HEK293 (cell line): ENCODE results near the gene ABLIM3.

Source experiments
- CTCF ChIA-PET: fragments of 350-600 bp; formaldehyde crosslinking; extraction: SDS; loops from one replicate; lab custom pipeline; 2021; ENCODE audit warnings: antibody characterized with exemption; lab: Yijun Ruan, JAX
- POLR2A ChIA-PET: fragments of 300-600 bp; formaldehyde crosslinking; extraction: SDS; loops from one replicate; lab custom pipeline; 2020; ENCODE audit warnings: antibody characterized with exemption, inconsistent platforms; lab: Yijun Ruan, JAX
- H3K27ac ChIP-seq: fragments of 200-500 bp; sonication (Bioruptor generic); 2 replicates; pipeline ENCODE4 v1.5.1; 2014; ENCODE audit warnings: low read depth, low read length, control low read depth, inconsistent platforms; ENCODE audit errors: extremely low read depth
- H3K36me3 ChIP-seq, 2 experiments: fragments of 200-500 bp in 1 of 2; sonication (Bioruptor generic) in 1 of 2; 1 replicate in 1 of 2; 2 replicates in 1 of 2; pipeline ENCODE4 v1.5.1; 2014 to 2017; ENCODE audit warnings: inconsistent platforms in 2 of 2, low read length in 2 of 2; ENCODE audit not compliant: control insufficient read depth in 2 of 2, insufficient read depth in 1 of 2
- H3K4me1 ChIP-seq: fragments of 200-500 bp; sonication (Bioruptor generic); 2 replicates; pipeline ENCODE4 v1.5.1; 2014; ENCODE audit warnings: mild to moderate bottlenecking, low read length, inconsistent platforms; ENCODE audit not compliant: control insufficient read depth, insufficient read depth
- H3K4me3 ChIP-seq: 2 replicates; pipeline ENCODE4 v1.5.1; 2011; ENCODE audit warnings: low read depth, mild to moderate bottlenecking, control low read depth, low read length, moderate library complexity
- H3K9me3 ChIP-seq: fragments of 200-500 bp; sonication (Bioruptor generic); 2 replicates; pipeline ENCODE4 v1.5.1; 2014; ENCODE audit warnings: low read depth, low read length, inconsistent platforms; ENCODE audit not compliant: control insufficient read depth, insufficient read depth
- BCL11A ChIP-seq: fragments of 450-650 bp; formaldehyde crosslinking; IDR thresholded peaks from 2 replicates; pipeline ENCODE4 v1.5.1; 2016; ENCODE audit warnings: low read depth, missing biosample characterization, missing genetic modification characterization
- KLF1 ChIP-seq: fragments of 450-650 bp; formaldehyde crosslinking; IDR thresholded peaks from 2 replicates; pipeline ENCODE4 v1.5.1; 2016; ENCODE audit warnings: missing biosample characterization, missing genetic modification characterization
- ZBTB21 ChIP-seq: fragments of 450-650 bp; formaldehyde crosslinking; IDR thresholded peaks from 2 replicates; pipeline ENCODE4 v1.5.1; 2017; ENCODE audit warnings: missing biosample characterization, missing genetic modification characterization
- ZBTB48 ChIP-seq: fragments of 450-650 bp; formaldehyde crosslinking; IDR thresholded peaks from 2 replicates; pipeline ENCODE4 v1.5.1; 2016; ENCODE audit warnings: missing biosample characterization, missing genetic modification characterization
- ZNF184 ChIP-seq: fragments of 450-650 bp; IDR thresholded peaks from 2 replicates; pipeline ENCODE4 v1.5.1; 2018; ENCODE audit warnings: missing biosample characterization, mild to moderate bottlenecking, missing genetic modification characterization
- ZNF292 ChIP-seq: fragments of 450-650 bp; formaldehyde crosslinking; IDR thresholded peaks from 2 replicates; pipeline ENCODE4 v1.5.1; 2016; ENCODE audit warnings: low read depth, missing biosample characterization, missing genetic modification characterization, borderline replicate concordance
- ZNF311 ChIP-seq: fragments of 450-650 bp; formaldehyde crosslinking; IDR thresholded peaks from 2 replicates; pipeline ENCODE4 v1.5.1; 2017; ENCODE audit warnings: missing biosample characterization, missing genetic modification characterization, borderline replicate concordance
- ZNF324 ChIP-seq: fragments of 450-650 bp; formaldehyde crosslinking; IDR thresholded peaks from 2 replicates; pipeline ENCODE4 v1.5.1; 2016; ENCODE audit warnings: missing biosample characterization, missing genetic modification characterization
- ZNF629 ChIP-seq: fragments of 450-650 bp; formaldehyde crosslinking; IDR thresholded peaks from 2 replicates; pipeline ENCODE4 v1.5.1; 2017; ENCODE audit warnings: missing biosample characterization, missing genetic modification characterization
- ZSCAN30 ChIP-seq: fragments of 450-650 bp; IDR thresholded peaks from 2 replicates; pipeline ENCODE4 v1.5.1; 2018; ENCODE audit warnings: missing biosample characterization, mild to moderate bottlenecking, missing genetic modification characterization, moderate library complexity
- TF ChIP-seq, protein P1 (sequence below): fragments of 450-650 bp; formaldehyde crosslinking; IDR thresholded peaks from 2 replicates; pipeline ENCODE4 v1.5.1; 2016; ENCODE audit warnings: missing biosample characterization, missing genetic modification characterization
- TF ChIP-seq, protein P2 (sequence below): fragments of 450-650 bp; formaldehyde crosslinking; IDR thresholded peaks from 2 replicates; pipeline ENCODE4 v1.5.1; 2017; ENCODE audit warnings: missing biosample characterization, missing genetic modification characterization
- TF ChIP-seq, protein P3 (sequence below): fragments of 450-650 bp; formaldehyde crosslinking; IDR thresholded peaks from 2 replicates; pipeline ENCODE4 v1.5.1; 2017; ENCODE audit warnings: missing biosample characterization, mild to moderate bottlenecking, missing genetic modification characterization, moderate library complexity
- TF ChIP-seq, protein P4 (sequence below): fragments of 450-650 bp; formaldehyde crosslinking; IDR thresholded peaks from 2 replicates; pipeline ENCODE4 v1.5.1; 2016; ENCODE audit warnings: missing biosample characterization, missing genetic modification characterization, low read depth

Gene ABLIM3

DNA sequence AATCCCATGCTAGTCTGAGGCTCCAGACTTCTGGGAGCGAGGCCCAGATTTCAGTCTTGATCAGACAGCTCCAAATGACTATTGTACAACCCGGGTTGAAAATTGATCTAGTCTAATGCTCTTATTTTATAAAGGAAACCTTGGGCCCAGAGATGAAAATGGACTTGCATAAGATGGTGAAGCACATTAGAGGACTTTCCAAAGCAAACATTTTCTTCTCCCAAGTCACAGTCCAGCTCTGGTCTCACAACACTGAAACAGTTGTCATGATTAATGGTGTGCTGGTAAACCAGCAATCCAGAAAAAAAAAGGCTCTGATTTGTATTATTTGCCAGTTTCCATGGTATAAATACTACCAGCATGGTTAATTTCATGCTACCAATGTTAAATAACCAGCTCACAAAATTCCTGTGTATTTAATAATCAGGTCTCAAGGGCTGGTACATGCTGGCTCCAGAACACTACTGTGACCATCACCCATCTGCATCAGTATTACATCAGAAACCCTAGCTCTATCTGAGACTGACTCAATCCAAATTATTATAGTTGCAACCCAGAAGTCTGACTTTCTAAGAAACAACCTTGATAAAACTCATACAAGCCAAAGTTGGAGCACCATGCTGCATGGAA lies 32.5 kb upstream of the ABLIM3 start (continued):
- TF ChIP-seq, protein P1, sequence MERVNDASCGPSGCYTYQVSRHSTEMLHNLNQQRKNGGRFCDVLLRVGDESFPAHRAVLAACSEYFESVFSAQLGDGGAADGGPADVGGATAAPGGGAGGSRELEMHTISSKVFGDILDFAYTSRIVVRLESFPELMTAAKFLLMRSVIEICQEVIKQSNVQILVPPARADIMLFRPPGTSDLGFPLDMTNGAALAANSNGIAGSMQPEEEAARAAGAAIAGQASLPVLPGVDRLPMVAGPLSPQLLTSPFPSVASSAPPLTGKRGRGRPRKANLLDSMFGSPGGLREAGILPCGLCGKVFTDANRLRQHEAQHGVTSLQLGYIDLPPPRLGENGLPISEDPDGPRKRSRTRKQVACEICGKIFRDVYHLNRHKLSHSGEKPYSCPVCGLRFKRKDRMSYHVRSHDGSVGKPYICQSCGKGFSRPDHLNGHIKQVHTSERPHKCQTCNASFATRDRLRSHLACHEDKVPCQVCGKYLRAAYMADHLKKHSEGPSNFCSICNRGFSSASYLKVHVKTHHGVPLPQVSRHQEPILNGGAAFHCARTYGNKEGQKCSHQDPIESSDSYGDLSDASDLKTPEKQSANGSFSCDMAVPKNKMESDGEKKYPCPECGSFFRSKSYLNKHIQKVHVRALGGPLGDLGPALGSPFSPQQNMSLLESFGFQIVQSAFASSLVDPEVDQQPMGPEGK (tag by site-specific recombination) = no peak
- TF ChIP-seq ZNF292 (tag by site-specific recombination) (no peak), ZNF324 (tag by site-specific recombination) (no peak), ZNF629 (no peak)
- TF ChIP-seq, protein P2, sequence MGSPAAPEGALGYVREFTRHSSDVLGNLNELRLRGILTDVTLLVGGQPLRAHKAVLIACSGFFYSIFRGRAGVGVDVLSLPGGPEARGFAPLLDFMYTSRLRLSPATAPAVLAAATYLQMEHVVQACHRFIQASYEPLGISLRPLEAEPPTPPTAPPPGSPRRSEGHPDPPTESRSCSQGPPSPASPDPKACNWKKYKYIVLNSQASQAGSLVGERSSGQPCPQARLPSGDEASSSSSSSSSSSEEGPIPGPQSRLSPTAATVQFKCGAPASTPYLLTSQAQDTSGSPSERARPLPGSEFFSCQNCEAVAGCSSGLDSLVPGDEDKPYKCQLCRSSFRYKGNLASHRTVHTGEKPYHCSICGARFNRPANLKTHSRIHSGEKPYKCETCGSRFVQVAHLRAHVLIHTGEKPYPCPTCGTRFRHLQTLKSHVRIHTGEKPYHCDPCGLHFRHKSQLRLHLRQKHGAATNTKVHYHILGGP (tag by site-specific recombination) = no peak

DNA sequence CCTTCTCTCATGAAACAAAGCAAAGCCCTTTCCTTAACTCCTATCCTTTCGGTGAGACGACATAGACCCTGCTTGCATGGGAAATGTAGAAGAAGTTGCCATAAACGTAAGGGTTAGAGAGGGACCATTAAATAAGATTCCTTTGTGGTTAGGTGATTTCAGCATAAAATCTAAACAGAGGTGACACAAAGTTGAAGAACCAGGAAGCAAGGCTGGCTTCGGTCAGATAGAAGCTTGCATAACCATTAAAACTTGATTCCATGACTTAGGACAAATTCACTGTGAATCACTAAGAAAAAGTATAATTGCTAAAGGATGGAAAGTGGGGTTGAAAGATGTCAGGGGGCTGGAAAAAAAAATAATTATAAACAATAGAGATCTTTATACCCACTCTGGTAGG lies 30.9 kb upstream of the ABLIM3 start:
- H3K4me3 ChIP-seq = no peak overlapping the region
- POLR2A ChIA-PET = no interaction called here
- CTCF ChIA-PET = interaction anchor here (0.7 to 19.6 kb wide), 3 partner anchors 22 to 375 kb away, joined by 3 to 395 read pairs (median 4); no protein-coding TSS in a partner anchor
- no peaks in the 10 kb centered on the region for H3K36me3 ChIP-seq
- no peak overlapping the region for H3K27ac ChIP-seq
- no peaks in the 10 kb centered on the region for H3K9me3 ChIP-seq
- TF ChIP-seq ZNF184 (tag by site-specific recombination) (no peak), ZNF311 (tag by site-specific recombination) (no peak), KLF1 (tag by site-specific recombination) (no peak), ZBTB48 (tag by site-specific recombination) (no peak)
- TF ChIP-seq, protein P3, sequence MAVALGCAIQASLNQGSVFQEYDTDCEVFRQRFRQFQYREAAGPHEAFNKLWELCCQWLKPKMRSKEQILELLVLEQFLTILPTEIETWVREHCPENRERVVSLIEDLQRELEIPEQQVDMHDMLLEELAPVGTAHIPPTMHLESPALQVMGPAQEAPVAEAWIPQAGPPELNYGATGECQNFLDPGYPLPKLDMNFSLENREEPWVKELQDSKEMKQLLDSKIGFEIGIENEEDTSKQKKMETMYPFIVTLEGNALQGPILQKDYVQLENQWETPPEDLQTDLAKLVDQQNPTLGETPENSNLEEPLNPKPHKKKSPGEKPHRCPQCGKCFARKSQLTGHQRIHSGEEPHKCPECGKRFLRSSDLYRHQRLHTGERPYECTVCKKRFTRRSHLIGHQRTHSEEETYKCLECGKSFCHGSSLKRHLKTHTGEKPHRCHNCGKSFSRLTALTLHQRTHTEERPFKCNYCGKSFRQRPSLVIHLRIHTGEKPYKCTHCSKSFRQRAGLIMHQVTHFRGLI (tag by site-specific recombination) = no peak
- no peaks in the 10 kb centered on the region for H3K4me1 ChIP-seq

DNA sequence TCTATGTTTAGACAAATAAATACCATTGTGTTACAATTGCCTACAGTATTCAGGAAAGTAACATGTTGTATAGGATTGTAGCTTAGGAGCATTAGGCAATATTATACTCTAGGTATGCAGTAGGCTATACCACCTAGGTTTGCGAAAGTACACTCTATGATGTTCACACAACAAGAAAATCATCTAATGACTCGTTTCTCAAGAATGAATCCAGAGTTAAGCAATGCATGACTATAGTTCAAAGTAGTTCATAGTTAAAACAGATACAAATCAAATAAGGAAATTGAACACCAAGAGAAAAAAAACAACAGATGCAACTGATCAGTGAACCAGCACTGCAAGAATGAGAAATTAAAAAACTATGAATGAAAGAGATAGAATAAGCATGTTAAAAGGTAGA lies 27.6 kb upstream of the ABLIM3 start:
- Histone ChIP-seq H3K9me3 (no peaks in the 10 kb centered on the region), H3K4me1 (peaks cover 2% of the 10 kb centered on the region; the same call in 1 of the 2 replicates), H3K4me3 (no peak overlapping the region), H3K36me3 (no peaks in the 10 kb centered on the region), H3K27ac (no peak overlapping the region)
- TF ChIP-seq BCL11A (tag by site-specific recombination) (no peak), ZSCAN30 (tag by site-specific recombination) (no peak), ZBTB21 (tag by site-specific recombination) (no peak)
- TF ChIP-seq, protein P4, sequence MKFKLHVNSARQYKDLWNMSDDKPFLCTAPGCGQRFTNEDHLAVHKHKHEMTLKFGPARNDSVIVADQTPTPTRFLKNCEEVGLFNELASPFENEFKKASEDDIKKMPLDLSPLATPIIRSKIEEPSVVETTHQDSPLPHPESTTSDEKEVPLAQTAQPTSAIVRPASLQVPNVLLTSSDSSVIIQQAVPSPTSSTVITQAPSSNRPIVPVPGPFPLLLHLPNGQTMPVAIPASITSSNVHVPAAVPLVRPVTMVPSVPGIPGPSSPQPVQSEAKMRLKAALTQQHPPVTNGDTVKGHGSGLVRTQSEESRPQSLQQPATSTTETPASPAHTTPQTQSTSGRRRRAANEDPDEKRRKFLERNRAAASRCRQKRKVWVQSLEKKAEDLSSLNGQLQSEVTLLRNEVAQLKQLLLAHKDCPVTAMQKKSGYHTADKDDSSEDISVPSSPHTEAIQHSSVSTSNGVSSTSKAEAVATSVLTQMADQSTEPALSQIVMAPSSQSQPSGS (tag by site-specific recombination) = no peak
- CTCF ChIA-PET = interaction anchor here (0.6 to 19.6 kb wide), 9 partner anchors 8 to 378 kb away, joined by 3 to 395 read pairs (median 4); no protein-coding TSS in a partner anchor
- POLR2A ChIA-PET = no interaction called here
